SKM-1 treated with dmso at 0.1 percent for 144 hours (cell line): ENCODE data around the gene DAPK3.
"Not testable (repeated sequence)": the region's sequence is repeated elsewhere in the genome, so short reads cannot be mapped to it uniquely, and the experiment has no call there.

Experiments
- DNase-seq: peaks from one replicate; lab custom pipeline; 2025; ENCODE audit not compliant: unreplicated experiment; lab: John Stamatoyannopoulos, UW

Gene DAPK3

DNA sequence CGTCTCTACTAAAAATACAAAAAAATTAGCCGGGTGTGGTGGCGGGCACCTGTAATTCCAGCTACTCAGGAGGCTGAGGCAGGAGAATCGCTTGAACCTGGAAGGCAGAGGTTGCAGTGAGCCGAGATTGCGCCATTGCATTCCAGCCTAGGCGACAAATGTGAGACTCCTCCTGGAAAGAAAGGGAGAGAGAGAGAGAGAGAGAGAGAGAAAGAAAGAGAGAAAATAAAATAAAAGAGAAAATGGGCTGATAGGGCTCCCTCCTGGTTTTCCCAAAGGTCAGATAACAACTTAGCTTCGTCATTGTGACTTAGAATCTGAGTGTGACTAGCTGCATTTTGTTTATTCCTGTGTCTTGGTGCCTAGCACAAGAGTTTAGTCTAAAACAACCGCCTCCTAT, 34.5 kb upstream of the DAPK3 start:
- DNase-seq: not testable (repeated sequence)

DNA sequence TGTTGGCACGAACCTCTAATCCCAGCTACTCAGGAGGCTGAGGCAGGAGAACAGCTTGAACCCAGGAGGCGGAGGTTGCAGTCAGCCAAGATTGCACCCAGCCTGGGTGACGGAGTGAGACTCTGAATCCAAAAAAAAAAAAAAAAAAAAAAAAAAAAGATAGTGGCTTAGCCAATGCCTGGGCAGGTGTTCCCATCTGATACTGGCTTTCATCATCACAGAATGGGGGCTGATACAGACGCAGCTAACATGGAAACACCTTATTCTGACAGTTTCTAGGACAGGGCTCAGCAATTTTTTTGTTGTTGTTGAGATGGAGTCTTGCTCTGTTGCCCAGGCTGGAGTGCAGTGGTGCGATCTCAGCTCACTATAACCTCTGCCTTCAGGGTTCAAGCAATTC, 29.9 kb upstream of the DAPK3 start:
- not testable (repeated sequence) for DNase-seq

DNA sequence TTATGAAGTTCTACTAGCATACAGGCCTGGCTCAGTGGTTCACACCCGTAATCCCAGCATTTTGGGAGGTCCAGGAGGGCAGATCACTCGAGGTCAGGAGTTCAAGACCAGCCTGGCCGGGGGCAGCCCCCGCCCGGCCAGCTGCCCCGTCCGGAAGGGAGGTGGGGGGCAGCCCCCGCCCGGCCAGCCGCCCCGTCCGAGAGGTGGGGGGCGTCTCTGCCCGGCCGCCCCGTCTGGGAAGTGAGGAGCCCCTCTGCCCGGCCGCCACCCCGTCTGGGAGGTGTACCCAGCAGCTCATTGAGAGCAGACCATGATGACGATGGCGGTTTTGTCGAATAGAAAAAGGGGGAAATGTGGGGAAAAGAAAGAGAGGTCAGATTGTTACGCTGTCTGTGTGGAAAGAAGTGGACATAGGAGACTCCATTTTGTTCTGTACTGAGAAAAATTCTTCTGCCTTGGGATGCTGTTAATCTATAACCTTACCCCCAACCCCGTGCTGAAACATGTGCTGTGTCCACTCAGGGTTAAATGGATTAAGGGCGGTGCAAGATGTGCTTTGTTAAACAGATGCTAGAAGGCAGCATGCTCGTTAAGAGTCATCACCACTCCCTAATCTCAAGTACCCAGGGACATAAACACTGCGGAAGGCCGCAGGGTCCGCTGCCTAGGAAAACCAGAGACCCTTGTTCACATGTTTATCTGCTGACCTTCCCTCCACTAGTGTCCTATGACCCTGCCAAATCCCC, 27.9 kb upstream of the DAPK3 start:
- DNase-seq: not testable (repeated sequence)

GRCh38 chr19:3995607-3996006, 24.7 kb upstream of the DAPK3 start:
- no peak for DNase-seq

- DNase-seq: no peak
These were observed 19.9 kb upstream of the DAPK3 start for GRCh38 chr19:3990815-3991117.

- peak; percentile 84 for DNase-seq
These were observed 16.9 kb upstream of the DAPK3 start for GRCh38 chr19:3987619-3988371.

DNA sequence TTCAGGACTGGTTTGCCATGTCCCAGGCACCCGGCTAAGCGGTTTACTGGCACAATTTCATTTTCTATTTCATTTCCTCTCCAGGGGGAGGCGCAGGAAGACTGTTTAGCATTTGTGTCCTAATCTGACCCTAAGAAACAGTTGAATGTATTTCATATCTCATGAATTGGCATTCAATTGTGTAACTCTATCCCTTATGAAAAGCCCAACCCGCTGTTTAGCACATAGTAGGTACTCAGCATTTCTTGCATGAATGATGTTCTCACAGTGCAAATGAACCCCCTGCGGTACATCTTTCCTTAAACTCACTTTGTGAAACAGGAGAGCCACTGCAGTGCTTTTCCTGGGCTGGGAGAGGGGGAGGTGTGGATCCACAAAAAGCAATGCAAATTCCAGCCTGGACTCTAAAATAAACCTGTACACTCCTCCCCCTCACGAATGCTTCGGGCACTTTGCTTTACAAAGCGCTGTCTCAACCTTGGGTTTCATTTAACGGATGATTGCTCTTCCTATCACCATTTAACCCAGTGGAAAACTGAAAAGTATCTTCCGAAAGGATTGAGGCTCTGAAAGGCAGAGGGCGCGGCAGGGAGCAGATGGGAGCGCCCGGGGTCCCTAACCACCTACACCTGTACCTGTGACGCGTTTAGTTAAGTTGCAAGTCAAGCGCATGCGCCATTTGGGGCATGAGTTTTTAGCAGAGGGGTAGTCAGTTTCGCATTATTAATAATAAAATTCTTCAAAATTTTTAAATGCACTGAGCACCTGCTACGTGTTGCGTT, 15.6 kb upstream of the DAPK3 start:
- peak; percentile 72 for DNase-seq

DNA sequence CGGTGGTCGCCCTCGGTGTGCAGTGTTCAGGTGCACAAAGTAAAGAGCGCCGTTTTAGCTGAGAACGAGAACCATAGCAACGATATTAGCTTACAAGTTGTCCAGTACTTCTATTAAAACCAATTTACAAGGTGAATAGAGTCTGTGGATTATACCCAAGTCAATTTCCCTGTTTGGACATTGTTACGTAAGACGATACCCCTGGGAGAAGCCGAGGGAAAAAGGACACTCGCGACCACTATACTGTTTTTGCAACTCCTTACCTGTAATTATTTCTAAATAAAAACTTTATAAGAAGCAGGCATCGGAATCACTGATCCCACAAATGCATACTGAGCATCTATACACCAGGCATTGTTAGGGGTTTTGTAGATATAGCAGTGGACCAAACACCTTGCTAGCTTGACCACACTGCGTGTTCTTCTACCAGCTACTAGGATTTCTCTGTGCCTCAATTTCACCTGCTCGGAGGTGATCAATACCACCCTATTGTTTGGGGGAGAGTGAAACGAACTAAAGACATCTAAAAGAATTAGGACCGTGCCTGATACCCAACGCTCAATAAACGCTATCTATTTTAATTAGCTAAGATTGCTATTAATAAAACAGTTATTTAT, 14.9 kb upstream of the DAPK3 start:
- DNase-seq: no peak

- DNase-seq: peak; percentile 79
These were observed 14.2 kb upstream of the DAPK3 start, which contains the start of gene EEF2 for GRCh38 chr19:3984908-3985642. EEF2 (minus strand) TSS chr19:3985463; CDS start chr19:3985380, 83 bp downstream.

DNA sequence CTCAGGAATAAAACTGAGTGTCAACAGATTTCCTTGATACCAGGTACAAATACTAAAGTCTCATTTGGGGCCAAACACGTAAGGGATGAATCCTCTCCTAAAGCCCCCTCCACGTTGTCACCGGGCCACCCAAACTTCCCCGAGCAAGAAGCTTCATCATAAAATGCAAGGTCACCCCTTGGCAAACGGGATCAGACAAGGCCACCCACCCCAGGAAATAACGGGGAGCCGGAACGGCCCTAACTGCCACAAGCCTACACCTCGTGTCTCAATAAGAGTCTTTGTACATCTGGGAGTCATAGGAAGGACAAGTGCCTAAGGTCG, 13.6 kb upstream of the DAPK3 start:
- no peak for DNase-seq

DNA sequence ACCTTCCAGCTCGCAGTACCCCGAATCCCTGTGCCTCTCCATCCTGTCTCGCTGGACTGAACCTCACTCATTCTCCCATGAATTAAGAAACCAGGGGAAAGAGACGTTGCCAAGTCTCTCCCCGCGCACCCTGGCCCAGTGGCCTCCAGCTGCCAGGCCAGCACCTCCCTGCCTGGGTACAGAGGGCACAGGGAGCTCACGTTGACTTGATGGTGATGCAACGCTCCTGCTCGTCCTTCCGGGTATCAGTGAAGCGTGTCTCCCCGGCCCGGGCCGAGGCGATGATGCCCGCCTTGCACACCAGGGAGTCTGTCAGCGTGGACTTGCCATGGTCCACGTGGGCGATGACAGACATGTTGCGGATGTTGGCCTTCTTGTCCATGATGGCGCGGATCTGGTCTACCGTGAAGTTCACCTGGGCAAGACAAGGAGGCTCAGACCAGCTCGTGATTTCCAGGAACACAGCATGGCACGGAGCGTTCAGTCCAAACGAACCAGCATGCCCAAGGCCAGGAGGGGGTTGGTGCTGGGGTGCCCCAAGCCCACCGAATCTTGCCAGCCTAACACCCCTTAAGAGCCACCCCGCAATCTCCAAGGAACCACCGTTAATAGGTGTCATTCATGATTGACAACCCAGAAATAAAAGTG, 13.2 kb upstream of the DAPK3 start:
- DNase-seq: no peak

DNA sequence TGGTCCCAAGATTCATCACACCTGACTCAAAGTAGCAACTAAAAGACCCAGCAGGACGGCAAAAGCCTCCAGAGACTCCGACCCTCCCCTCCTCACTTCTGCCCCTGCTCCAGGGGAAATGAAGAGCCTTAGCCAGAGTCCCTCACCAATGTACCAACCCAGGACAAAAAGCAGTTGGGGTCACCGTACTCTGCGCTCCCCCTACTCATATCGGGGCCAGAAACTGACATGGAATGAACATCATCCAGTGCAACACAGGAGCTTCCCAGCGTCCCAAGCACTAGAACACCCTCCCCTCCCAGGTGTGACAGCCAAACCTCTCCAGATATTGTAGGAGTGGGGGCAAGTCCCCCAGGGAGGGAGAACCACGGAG, 12.6 kb upstream of the DAPK3 start:
- no peak for DNase-seq

GRCh38 chr19:3982701-3983541, 12.0 kb upstream of the DAPK3 start:
- DNase-seq: no peak

GRCh38 chr19:3981736-3982681, 11.1 kb upstream of the DAPK3 start:
- DNase-seq: no peak

- DNase-seq: no peak
These were observed 10.5 kb upstream of the DAPK3 start for GRCh38 chr19:3981373-3981735.

- DNase-seq: no peak
These were observed 9.7 kb upstream of the DAPK3 start for GRCh38 chr19:3980353-3981251.

DNA sequence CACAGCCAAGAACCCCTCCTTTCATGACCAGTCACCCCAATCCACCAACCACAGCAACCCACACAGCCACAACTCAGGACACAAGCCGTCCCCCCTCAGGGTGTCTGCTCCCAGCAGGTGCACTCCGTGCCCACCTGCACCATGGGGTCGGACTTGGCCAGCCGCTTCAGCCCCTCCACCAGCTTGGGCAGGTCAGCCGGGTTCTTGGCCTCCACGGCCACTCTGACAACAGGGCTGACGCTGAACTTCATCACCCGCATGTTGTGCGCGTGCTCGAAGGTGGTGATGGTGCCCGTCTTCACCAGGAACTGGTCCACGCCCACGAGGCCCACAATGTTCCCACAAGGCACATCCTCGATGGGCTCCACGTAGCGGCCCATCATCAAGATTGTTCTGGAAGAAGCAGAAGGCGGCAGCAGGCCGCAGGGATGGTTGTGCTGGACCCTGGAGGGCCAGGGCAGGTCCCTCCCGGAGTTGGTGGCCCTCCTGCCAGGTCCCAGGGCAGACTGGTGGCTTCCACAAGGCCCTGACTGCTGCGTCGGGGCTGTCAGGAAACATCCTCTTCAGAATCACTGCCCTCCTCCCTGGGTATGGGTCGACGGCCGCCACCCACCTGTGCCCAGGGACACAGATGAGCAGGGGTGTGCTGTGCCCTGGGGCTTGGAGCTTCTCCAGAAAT, 8.9 kb upstream of the DAPK3 start:
- no peak for DNase-seq
